Large intestine (tissue), 3 donors: Measurements from ENCODE around the gene TREX2. TPM values are rescaled to one million over a fixed set of nuclear protein-coding genes. Genes with fewer than 3 reads are reported as not detected.

Source experiments
- DNase-seq, 2 donors: peaks; one replicate each; pipeline versions ENCODE4 v3.0.0 to v3.0.0-alpha.2; 2013
- H3K27ac ChIP-seq: one replicate; pipeline ENCODE4 v1.5.1; 2013; ENCODE audit warnings: low read length
- H3K27me3 ChIP-seq: 2 replicates; pipeline ENCODE4 v1.6.1; 2013; ENCODE audit warnings: low read length; ENCODE audit not compliant: control insufficient read depth, insufficient read depth
- H3K36me3 ChIP-seq: 2 replicates; pipeline ENCODE4 v1.6.1; 2013; ENCODE audit warnings: low read length; ENCODE audit not compliant: control insufficient read depth, insufficient read depth
- H3K4me1 ChIP-seq: one replicate; pipeline ENCODE4 v1.6.1; 2013; ENCODE audit warnings: low read length; ENCODE audit not compliant: control insufficient read depth, insufficient read depth
- H3K4me3 ChIP-seq: one replicate; pipeline ENCODE4 v1.5.1; 2013; ENCODE audit warnings: low read length
- H3K9me3 ChIP-seq: one replicate; pipeline ENCODE4 v1.6.1; 2013; ENCODE audit warnings: mild to moderate bottlenecking, low read depth, low read length, moderate library complexity; ENCODE audit not compliant: control insufficient read depth
- WGBS: methylation state at CpG from one replicate; pipeline ENCODE4 v1.1.5; 2013; ENCODE audit warnings: low lambda C conversion rate; ENCODE audit not compliant: insufficient coverage; 5-methylcytosine and 5-hydroxymethylcytosine counted together
- polyA plus RNA-seq: library from polyadenylated mRNA; unstranded; fragments of 120-200 nt; gene quantifications from one replicate; pipeline ENCODE4 v1.2.1, GENCODE V29; 2013

TREX2 gene
- polyA plus RNA-seq, 1 donor = 0.30 TPM

DNA sequence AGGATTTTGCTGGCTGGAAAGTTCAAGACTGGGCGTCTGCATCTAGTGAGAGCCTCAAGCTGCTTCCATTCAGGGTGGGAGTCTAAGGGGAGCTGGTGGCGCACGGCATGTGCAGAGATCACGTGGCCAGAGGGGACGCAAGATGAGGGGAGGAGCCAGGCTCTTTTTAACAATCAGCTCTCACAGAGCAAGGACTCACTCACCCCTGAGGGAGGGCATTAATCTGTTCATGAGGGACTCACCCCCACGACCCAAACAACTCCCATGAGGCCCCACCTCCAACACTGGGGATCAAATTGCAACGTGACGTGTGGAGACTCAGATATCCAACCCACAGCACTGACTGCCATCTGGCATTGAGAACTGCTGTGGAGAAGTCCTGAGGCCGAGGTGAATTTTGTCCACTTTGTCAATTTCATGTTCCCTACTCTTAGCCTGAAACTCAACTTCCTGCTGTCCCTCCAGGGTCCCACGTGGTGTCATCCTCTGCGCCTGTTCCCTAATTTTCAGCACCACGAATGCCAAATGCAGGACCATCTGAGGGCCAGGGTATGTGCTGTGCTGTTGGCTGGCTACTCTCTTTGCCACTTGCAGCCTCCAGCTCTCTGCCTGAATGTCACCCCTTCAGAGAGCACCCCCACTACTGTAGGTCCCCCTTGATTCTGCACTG is 28.9 kb downstream of the TREX2 start:
- Histone ChIP-seq H3K36me3 (no peaks in the 10 kb centered on the region), H3K4me1 (no peaks in the 10 kb centered on the region), H3K9me3 (no peaks in the 10 kb centered on the region), H3K27ac (no peak overlapping the region), H3K4me3 (no peak overlapping the region), H3K27me3 (no peaks in the 10 kb centered on the region)
- DNase-seq = no peak
- no CpG with 5 or more reads among the region's 12 CpGs for WGBS

GRCh38 chrX:153414856-153415510 is 30.9 kb downstream of the TREX2 start:
- Histone ChIP-seq H3K4me3 (no peak overlapping the region), H3K27ac (no peak overlapping the region), H3K36me3 (no peaks in the 10 kb centered on the region), H3K4me1 (peaks cover 7% of the 10 kb centered on the region), H3K27me3 (no peaks in the 10 kb centered on the region), H3K9me3 (no peaks in the 10 kb centered on the region)
- no peak for DNase-seq
- WGBS = no CpG with 5 or more reads among the region's 9 CpGs

GRCh38 chrX:153413731-153414130 is 32.1 kb downstream of the TREX2 start:
- WGBS = no CpG with 5 or more reads among the region's 11 CpGs
- peaks cover 7% of the 10 kb centered on the region for H3K4me1 ChIP-seq
- no peak for DNase-seq
- H3K9me3 ChIP-seq = no peaks in the 10 kb centered on the region
- no peak overlapping the region for H3K27ac ChIP-seq
- H3K27me3 ChIP-seq = no peaks in the 10 kb centered on the region
- H3K36me3 ChIP-seq = no peaks in the 10 kb centered on the region
- H3K4me3 ChIP-seq = no peak overlapping the region

- Histone ChIP-seq H3K4me3 (no peak overlapping the region), H3K36me3 (no peaks in the 10 kb centered on the region), H3K9me3 (no peaks in the 10 kb centered on the region), H3K4me1 (peaks cover 7% of the 10 kb centered on the region), H3K27ac (no peak overlapping the region), H3K27me3 (no peaks in the 10 kb centered on the region)
- no CpG with 5 or more reads among the region's 23 CpGs for WGBS
- DNase-seq = no peak
These were observed 32.8 kb downstream of the TREX2 start for GRCh38 chrX:153412746-153413720.

DNA sequence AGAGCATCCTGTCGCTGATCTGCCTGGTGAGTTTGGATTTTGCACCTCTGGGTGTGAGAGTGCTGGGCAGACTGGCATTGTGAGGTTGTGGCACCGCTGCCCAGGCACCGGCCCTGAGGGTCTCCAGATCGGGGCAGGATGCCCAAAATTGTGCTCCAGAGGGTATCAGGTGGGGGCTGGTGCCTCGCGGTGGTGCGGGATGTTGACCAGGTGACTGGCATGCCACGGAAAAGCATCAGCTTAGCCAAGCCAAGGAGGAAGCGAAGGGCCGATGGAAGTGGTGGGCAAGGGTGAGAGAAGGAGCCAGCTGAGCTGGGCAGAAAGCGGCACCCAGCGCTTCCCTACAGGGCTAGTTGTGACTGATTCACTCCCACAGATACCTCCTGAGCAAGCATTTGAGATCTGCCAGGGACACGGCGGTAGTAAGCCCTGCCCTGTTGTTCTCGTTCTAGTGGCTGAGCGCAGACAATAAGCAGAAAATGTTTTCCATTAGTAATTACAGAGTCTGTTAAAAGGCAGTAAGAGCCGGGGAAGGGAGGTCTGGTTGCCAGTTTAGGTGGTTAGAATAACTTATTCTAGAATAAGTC is 33.8 kb downstream of the TREX2 start:
- Histone ChIP-seq H3K36me3 (no peaks in the 10 kb centered on the region), H3K27ac (no peak overlapping the region), H3K27me3 (no peaks in the 10 kb centered on the region), H3K4me1 (peaks cover 7% of the 10 kb centered on the region), H3K4me3 (peak overlapping the region; percentile 40), H3K9me3 (no peaks in the 10 kb centered on the region)
- no peak for DNase-seq
- no CpG with 5 or more reads among the region's 17 CpGs for WGBS

- Histone ChIP-seq H3K36me3 (no peaks in the 10 kb centered on the region), H3K4me3 (peak within 1 kb of the TSS; percentile 40), H3K4me1 (peaks cover 7% of the 10 kb centered on the region), H3K27me3 (no peaks in the 10 kb centered on the region), H3K9me3 (no peaks in the 10 kb centered on the region), H3K27ac (no peak within 1 kb of the TSS)
- WGBS = no CpG with 5 or more reads among the region's 75 CpGs
- peak in 1 of 2 donors; percentile 58 for DNase-seq
These were observed 34.4 kb downstream of the TREX2 start, which contains the start of gene ZFP92 for GRCh38 chrX:153411255-153411987. Gene ZFP92 (plus strand): TSS chrX:153411472. CDS start chrX:153418323, 6,851 bp downstream.

DNA sequence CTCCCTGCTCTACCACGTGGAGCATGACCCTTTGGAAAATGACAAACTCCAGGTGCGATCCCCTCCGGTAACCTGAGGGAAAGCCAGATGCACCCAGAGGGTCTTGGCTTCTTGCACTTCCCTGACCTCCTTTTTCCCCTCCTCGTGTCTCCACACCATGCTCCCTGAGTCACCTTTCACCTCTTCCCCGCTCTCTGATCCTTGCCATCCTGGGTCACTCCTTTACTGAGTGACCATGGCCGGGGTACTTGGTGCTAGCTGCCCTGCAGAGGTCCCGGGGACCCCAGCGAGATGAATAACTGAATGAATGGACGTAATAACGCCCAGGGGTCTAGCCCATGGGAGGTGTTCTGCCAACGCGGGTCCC is 35.0 kb downstream of the TREX2 start:
- no CpG with 5 or more reads among the region's 12 CpGs for WGBS
- DNase-seq = no peak
- Histone ChIP-seq H3K27ac (no peak overlapping the region), H3K4me1 (peaks cover 7% of the 10 kb centered on the region), H3K9me3 (no peaks in the 10 kb centered on the region), H3K36me3 (no peaks in the 10 kb centered on the region), H3K27me3 (no peaks in the 10 kb centered on the region), H3K4me3 (peak overlapping the region; percentile 6)

GRCh38 chrX:153410373-153410772 is 35.5 kb downstream of the TREX2 start:
- no peaks in the 10 kb centered on the region for H3K27me3 ChIP-seq
- no peak overlapping the region for H3K27ac ChIP-seq
- peaks cover 7% of the 10 kb centered on the region for H3K4me1 ChIP-seq
- H3K36me3 ChIP-seq = no peaks in the 10 kb centered on the region
- DNase-seq = peak; percentile 16 to 72
- WGBS = no CpG with 5 or more reads among the region's 15 CpGs
- H3K4me3 ChIP-seq = no peak overlapping the region
- H3K9me3 ChIP-seq = no peaks in the 10 kb centered on the region

DNA sequence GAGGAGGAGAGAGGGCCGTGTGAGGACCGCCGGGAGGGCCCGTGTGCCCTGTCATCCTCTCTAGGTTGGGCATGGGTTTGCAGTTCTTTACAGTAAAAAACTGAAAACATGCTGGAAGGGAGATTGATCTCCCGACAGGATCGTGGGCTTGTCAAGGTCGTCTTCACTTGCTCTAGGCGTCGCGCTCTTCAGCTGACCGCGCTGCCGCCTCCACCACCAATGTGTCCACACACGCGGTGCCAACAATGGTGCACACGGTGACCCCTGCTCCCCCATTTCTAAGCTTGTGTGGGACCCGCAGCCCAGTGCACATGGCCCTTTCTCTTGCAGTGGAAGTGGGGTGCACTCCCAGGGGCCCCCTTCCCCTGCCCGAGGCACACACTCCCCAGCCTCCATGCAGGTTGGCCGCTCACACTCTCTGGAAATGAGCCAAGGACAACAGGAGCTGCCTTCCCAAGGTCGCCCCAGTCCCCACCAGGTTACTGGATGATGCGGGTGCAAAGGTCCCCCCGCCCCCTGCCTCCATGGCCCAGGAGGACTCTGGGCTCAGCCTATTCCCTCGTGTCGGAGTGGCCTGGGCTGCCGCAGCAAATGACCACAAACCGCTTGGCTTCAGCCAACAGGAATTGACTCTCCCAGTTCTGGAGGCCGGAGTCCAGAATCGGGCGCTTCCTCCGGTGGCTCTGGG is 36.3 kb downstream of the TREX2 start:
- no peaks in the 10 kb centered on the region for H3K36me3 ChIP-seq
- H3K9me3 ChIP-seq = no peaks in the 10 kb centered on the region
- H3K27ac ChIP-seq = no peak overlapping the region
- no peak overlapping the region for H3K4me3 ChIP-seq
- no CpG with 5 or more reads among the region's 30 CpGs for WGBS
- peaks cover 7% of the 10 kb centered on the region for H3K4me1 ChIP-seq
- DNase-seq = peak; percentile 65 to 88
- H3K27me3 ChIP-seq = no peaks in the 10 kb centered on the region
